CD4-positive, alpha-beta T cell (primary cell): ENCODE measurements around the gene ZNF536. TPM values are rescaled to one million over a fixed set of nuclear protein-coding genes. Genes with fewer than 3 reads are reported as not detected.

Experiments
- ATAC-seq: fragments of 200-7000 bp; cut with Tn5 transposase; one replicate; pipeline ENCODE4 v1.10.0; 2022; ENCODE audit warnings: mild to moderate bottlenecking; ENCODE audit not compliant: poor library complexity
- CTCF ChIA-PET: fragments of 350-600 bp; sonication (Branson Sonifier 250); formaldehyde crosslinking; loops from one replicate; lab custom pipeline; 2021; ENCODE audit warnings: antibody characterized with exemption, inconsistent platforms; lab: Charles Lee
- POLR2A ChIA-PET: fragments of 350-600 bp; sonication (Branson Sonifier 250); formaldehyde crosslinking; loops from one replicate; lab custom pipeline; 2021; ENCODE audit warnings: antibody characterized with exemption, inconsistent platforms; lab: Charles Lee
- DNase-seq, 14 experiments: peaks; one replicate each; pipeline ENCODE4 v3.0.0-alpha.2; 2013 to 2020; ENCODE audit warnings: mixed read lengths in 2 of 14
- H3K27ac ChIP-seq, 2 donors: one replicate each; pipeline versions ENCODE4 v1.5.1 to v1.7.0; 2013; ENCODE audit warnings: low read length in 2 of 2, low read depth in 1 of 2, mild to moderate bottlenecking in 1 of 2
- H3K27me3 ChIP-seq, 2 experiments: 1 replicate in 1 of 2; 2 replicates in 1 of 2; pipeline versions ENCODE4 v1.6.1 to v1.7.0; 2013; ENCODE audit warnings: low read length in 2 of 2, control low read depth in 1 of 2, mild to moderate bottlenecking in 1 of 2, moderate library complexity in 1 of 2; ENCODE audit not compliant: insufficient read depth in 2 of 2, control insufficient read depth in 1 of 2
- H3K36me3 ChIP-seq: one replicate; pipeline ENCODE4 v1.6.1; 2013; ENCODE audit warnings: low read length, control low read depth; ENCODE audit not compliant: insufficient read depth
- H3K4me1 ChIP-seq: one replicate; pipeline ENCODE4 v1.6.1; 2013; ENCODE audit warnings: low read length, control low read depth; ENCODE audit not compliant: insufficient read depth
- H3K4me3 ChIP-seq: one replicate; pipeline ENCODE4 v1.5.1; 2013; ENCODE audit warnings: mild to moderate bottlenecking, low read length, moderate library complexity
- H3K9me3 ChIP-seq, 2 experiments: 1 replicate in 1 of 2; 2 replicates in 1 of 2; pipeline versions ENCODE4 v1.6.1 to v1.7.0; 2013; ENCODE audit warnings: low read length in 2 of 2, mild to moderate bottlenecking in 2 of 2, control low read depth in 1 of 2, moderate library complexity in 1 of 2; ENCODE audit not compliant: control insufficient read depth in 1 of 2, insufficient read depth in 1 of 2
- H3K27ac Mint-ChIP-seq: one replicate; pipeline ENCODE4 v1.8.0; 2020; ENCODE audit warnings: mixed read lengths
- H3K27me3 Mint-ChIP-seq: one replicate; pipeline ENCODE4 v1.8.0; 2021; ENCODE audit warnings: mixed read lengths
- H3K36me3 Mint-ChIP-seq: one replicate; pipeline ENCODE4 v1.8.0; 2021; ENCODE audit warnings: low read depth, mixed read lengths
- H3K4me1 Mint-ChIP-seq: one replicate; pipeline ENCODE4 v1.8.0; 2021; ENCODE audit warnings: low read depth, mixed read lengths
- H3K4me3 Mint-ChIP-seq: one replicate; pipeline ENCODE4 v1.8.0; 2020; ENCODE audit warnings: mild to moderate bottlenecking, mixed read lengths
- H3K9me3 Mint-ChIP-seq: one replicate; pipeline ENCODE4 v1.8.0; 2020; ENCODE audit warnings: mixed read lengths
- CTCF ChIP-seq: fragments of 200-600 bp; IDR thresholded peaks from one replicate; pipeline ENCODE4 v1.8.0; 2022; ENCODE audit warnings: antibody characterized with exemption, mild to moderate bottlenecking
- intact Hi-C, 2 experiments: fragments of 100-400 bp; cut with DNase I in 1 of 2; cut with micrococcal nuclease in 1 of 2; formaldehyde crosslinking; loops; one replicate each; pipeline versions ENCODE4 v1.15.1 to v1.9.0; 2023 to 2025; cut with DNase I, micrococcal nuclease
- total RNA-seq, 174 experiments: library from RNA in 2 of 174; stranded (reverse) in 2 of 174; gene quantifications; one replicate each; pipeline ENCODE4 v1.2.3 and lab custom pipeline; 2021 to 2026

The ZNF536 gene
- total RNA-seq, 2 experiments from 2014 or later: not detected

- no peaks in the 10 kb centered on the region for H3K4me1 ChIP-seq
- TF ChIP-seq CTCF: no peak
- Mint-ChIP-seq H3K4me3 (no peak overlapping the region), H3K27me3 (no peaks in the 10 kb centered on the region), H3K27ac (no peak overlapping the region), H3K9me3 (no peaks in the 10 kb centered on the region), H3K36me3 (no peaks in the 10 kb centered on the region), H3K4me1 (no peaks in the 10 kb centered on the region)
- CTCF ChIA-PET: no interaction called here
- peaks cover 0 to 2% of the 10 kb centered on the region in 2 experiments for H3K27me3 ChIP-seq
- H3K4me3 ChIP-seq: no peak overlapping the region
- peaks cover 0 to 8% of the 10 kb centered on the region in 2 experiments for H3K9me3 ChIP-seq
- DNase-seq: no peak
- no peaks in the 10 kb centered on the region for H3K36me3 ChIP-seq
- no peak for ATAC-seq
- POLR2A ChIA-PET: no interaction called here
- intact Hi-C loops: no loop called here
- H3K27ac ChIP-seq: no peak overlapping the region
These were observed 150.2 kb downstream of the ZNF536 start for GRCh38 chr19:30522341-30522740.

GRCh38 chr19:30523791-30524190 is 151.6 kb downstream of the ZNF536 start:
- ATAC-seq: no peak
- no peak for DNase-seq
- ChIA-PET CTCF (no interaction called here), POLR2A (no interaction called here)
- Mint-ChIP-seq H3K27ac (no peak overlapping the region), H3K27me3 (no peaks in the 10 kb centered on the region), H3K9me3 (no peaks in the 10 kb centered on the region), H3K36me3 (no peaks in the 10 kb centered on the region), H3K4me1 (no peaks in the 10 kb centered on the region), H3K4me3 (no peak overlapping the region)
- Histone ChIP-seq H3K9me3 (peaks cover 0 to 8% of the 10 kb centered on the region in 2 experiments), H3K4me1 (no peaks in the 10 kb centered on the region), H3K4me3 (no peak overlapping the region), H3K27ac (no peak overlapping the region), H3K27me3 (peaks cover 0 to 2% of the 10 kb centered on the region in 2 experiments), H3K36me3 (no peaks in the 10 kb centered on the region)
- TF ChIP-seq CTCF: no peak
- intact Hi-C loops: no loop called here

- Histone ChIP-seq H3K27ac (no peak overlapping the region), H3K27me3 (peaks cover 0 to 2% of the 10 kb centered on the region in 2 experiments), H3K36me3 (no peaks in the 10 kb centered on the region), H3K4me1 (no peaks in the 10 kb centered on the region), H3K9me3 (peaks cover 0 to 8% of the 10 kb centered on the region in 2 experiments), H3K4me3 (no peak overlapping the region)
- CTCF ChIA-PET: no interaction called here
- no peak for ATAC-seq
- DNase-seq: no peak
- H3K36me3 Mint-ChIP-seq: no peaks in the 10 kb centered on the region
- H3K9me3 Mint-ChIP-seq: no peaks in the 10 kb centered on the region
- intact Hi-C loops: no loop called here
- POLR2A ChIA-PET: no interaction called here
- H3K4me3 Mint-ChIP-seq: no peak overlapping the region
- H3K27ac Mint-ChIP-seq: no peak overlapping the region
- TF ChIP-seq CTCF: no peak
- no peaks in the 10 kb centered on the region for H3K4me1 Mint-ChIP-seq
- H3K27me3 Mint-ChIP-seq: no peaks in the 10 kb centered on the region
These were observed 153.2 kb downstream of the ZNF536 start for GRCh38 chr19:30525383-30525782.
